GM12875 (cell line): ENCODE data around the gene SCLY.

Source experiments
- H3K4me3 ChIP-seq: one replicate; pipeline ENCODE4 v1.5.1; 2011; ENCODE audit warnings: low read depth, low read length, control low read depth
- CTCF ChIP-seq: IDR thresholded peaks from 2 replicates; pipeline ENCODE4 v1.5.1; 2011; ENCODE audit warnings: low read depth, mild to moderate bottlenecking, control low read depth, inconsistent platforms, low read length, moderate library complexity, borderline replicate concordance; ENCODE audit not compliant: insufficient read depth

Gene SCLY, protein sequence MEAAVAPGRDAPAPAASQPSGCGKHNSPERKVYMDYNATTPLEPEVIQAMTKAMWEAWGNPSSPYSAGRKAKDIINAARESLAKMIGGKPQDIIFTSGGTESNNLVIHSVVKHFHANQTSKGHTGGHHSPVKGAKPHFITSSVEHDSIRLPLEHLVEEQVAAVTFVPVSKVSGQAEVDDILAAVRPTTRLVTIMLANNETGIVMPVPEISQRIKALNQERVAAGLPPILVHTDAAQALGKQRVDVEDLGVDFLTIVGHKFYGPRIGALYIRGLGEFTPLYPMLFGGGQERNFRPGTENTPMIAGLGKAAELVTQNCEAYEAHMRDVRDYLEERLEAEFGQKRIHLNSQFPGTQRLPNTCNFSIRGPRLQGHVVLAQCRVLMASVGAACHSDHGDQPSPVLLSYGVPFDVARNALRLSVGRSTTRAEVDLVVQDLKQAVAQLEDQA

DNA sequence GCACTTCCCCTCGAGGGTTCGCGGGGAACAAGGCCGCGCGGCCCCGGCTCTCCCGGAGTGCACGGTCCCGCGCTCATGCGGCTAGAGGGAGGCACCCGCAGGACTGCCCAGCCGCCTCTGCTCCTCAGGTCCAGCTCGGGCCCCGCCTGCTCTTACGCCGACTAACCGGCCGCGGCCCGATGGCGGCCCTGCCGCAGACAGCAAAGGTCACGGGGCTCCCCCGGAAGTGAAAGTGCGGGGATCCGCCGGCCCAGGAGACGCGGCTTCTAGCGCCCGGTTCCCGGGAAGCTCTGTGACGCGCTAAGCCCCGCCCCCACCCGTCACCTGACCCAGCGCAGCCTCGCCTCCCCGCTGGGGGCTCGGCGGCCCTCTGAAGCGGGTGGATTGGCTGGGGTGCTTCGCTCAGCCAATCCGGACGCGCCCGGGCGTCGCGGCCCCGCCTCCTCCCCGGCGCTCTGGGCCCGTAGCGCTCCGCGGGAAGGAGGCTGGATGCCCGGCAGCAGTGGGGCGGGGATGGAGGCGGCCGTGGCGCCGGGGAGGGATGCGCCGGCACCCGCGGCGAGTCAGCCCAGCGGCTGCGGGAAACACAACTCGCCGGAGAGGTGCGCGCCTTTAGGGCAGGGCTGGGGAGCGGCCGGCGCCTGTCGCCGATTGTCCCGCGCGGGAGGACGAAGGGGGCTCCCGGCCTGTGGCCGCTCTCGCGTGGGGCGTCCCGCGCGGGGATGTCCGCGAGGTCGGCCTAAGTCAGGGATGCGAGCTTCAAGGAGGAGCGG lies at the start of gene SCLY:
Gene SCLY, plus strand, starts transcription at position 460 of the 773 bp plus-strand sequence. Its CDS starts 54 bp downstream, at position 514.
- TF ChIP-seq CTCF: no peak
- H3K4me3 ChIP-seq: peak within 1 kb of the TSS; percentile 91

DNA sequence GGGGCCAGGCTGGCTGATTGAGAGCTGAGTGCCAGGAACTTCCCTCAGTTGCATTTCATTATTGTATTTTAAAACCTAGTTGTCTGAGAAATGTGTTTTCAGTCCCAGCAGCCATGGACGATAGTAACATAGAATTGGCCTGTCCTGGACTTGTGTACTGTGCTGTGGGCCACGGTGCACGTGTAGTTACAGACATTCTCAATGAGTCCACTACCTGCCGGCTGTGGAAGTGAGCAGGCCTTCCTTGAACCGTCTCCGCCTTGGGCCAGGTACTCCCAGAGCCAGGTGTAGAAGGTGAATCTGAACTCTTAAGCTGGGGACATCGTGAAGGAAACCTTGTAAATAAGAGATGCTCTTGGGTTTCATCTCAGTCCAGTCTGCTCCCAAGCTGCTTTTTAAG lies 47.0 kb upstream of the SCLY start:
- TF ChIP-seq CTCF: no peak
- H3K4me3 ChIP-seq: no peak overlapping the region

DNA sequence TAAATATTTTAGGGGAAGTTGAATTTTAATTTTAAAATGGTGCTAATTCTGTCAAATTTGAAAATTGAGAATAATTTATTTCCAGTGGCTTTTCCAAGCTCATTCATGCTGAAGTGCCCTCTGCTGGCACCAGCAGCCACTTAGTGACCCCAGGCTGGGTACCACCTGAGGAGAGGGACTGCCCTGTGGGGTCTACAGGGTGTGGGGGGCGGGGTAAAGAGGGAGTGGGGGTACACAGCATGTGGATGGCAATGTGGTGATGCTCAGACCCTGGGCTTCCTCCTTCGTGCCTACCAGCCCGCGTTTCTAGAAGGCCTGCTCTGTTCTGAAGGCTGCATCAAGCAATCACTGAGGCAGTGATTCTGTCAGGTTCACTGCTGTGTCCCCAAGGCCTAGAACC lies 45.1 kb upstream of the SCLY start:
- no peak overlapping the region for H3K4me3 ChIP-seq
- peak; percentile 26; the same call in 1 of the 2 replicates for TF ChIP-seq CTCF

DNA sequence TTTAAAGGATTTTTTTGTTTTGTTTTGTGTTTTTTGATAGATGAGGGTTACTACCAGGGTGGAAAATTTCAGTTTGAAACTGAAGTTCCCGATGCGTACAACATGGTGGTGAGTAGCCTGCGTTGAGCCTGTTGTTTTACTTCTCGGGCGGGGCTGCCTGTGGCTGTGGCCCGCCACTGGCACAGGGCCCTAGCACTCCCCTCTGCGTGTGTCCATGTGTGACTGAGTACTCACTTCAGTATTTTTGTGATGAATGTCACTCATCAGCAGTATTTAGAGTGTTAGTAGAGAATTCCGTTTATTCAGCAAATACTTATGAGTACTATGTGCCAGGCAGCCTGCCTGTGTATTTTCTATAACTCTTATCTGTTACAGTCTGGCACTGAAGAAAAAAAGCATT lies 44.3 kb upstream of the SCLY start:
- H3K4me3 ChIP-seq: no peak overlapping the region
- TF ChIP-seq CTCF: no peak

DNA sequence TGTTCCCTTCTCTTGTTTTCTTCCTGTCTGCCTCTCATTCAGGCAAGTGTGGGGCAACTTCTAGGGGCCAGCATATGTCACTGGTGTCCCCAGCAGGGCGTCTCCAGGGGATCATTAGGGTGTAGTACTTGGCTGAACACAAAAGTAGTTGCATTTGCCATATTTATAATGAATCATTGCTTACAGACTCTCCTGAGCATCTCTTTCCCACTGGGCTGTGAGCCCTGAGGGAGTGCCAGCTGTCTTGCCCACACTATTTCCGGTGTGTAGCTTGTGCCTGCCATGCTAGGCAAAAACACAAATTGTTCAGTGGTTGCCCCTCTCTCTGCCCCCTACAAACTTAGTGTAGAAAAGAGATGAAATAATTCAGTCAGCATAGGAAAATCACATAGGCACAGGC lies 40.8 kb upstream of the SCLY start:
- H3K4me3 ChIP-seq: no peak overlapping the region
- TF ChIP-seq CTCF: no peak

DNA sequence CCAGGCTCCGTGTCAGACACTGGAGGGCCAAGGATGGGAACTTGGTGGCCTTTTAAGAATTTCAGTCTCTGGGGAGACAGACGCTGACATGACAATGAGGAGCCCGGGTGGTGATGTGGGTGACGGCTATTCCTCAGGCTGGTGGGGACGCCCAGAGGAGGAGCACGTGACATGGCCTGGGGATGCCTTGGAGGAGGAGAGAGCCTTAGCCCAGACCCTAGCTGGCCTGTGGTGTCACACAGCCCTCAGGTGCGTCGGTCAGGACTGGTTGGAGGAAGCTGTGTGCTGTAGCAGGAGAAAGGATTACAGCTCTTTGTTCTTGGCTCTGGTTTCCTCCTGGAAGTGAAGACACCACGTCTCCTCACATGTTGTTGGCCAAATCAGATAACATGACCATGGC lies 40.0 kb upstream of the SCLY start:
- TF ChIP-seq CTCF: no peak
- H3K4me3 ChIP-seq: no peak overlapping the region
